ENCODE measurements around the gene PPP1R10.

DNA sequence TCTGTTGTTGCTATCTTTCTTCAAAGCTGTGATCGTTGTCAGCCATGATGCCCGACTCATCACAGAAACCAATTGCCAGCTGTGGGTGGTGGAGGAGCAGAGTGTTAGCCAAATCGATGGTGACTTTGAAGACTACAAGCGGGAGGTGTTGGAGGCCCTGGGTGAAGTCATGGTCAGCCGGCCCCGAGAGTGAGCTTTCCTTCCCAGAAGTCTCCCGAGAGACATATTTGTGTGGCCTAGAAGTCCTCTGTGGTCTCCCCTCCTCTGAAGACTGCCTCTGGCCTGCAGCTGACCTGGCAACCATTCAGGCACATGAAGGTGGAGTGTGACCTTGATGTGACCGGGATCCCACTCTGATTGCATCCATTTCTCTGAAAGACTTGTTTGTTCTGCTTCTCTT lies 26.5 kb downstream of the PPP1R10 start:
- TF ChIP-seq, protein P1, sequence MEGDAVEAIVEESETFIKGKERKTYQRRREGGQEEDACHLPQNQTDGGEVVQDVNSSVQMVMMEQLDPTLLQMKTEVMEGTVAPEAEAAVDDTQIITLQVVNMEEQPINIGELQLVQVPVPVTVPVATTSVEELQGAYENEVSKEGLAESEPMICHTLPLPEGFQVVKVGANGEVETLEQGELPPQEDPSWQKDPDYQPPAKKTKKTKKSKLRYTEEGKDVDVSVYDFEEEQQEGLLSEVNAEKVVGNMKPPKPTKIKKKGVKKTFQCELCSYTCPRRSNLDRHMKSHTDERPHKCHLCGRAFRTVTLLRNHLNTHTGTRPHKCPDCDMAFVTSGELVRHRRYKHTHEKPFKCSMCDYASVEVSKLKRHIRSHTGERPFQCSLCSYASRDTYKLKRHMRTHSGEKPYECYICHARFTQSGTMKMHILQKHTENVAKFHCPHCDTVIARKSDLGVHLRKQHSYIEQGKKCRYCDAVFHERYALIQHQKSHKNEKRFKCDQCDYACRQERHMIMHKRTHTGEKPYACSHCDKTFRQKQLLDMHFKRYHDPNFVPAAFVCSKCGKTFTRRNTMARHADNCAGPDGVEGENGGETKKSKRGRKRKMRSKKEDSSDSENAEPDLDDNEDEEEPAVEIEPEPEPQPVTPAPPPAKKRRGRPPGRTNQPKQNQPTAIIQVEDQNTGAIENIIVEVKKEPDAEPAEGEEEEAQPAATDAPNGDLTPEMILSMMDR (IDR thresholded peaks at IDR 0.05; ENCODE audit: poor library complexity) = no peak
- TF ChIP-seq EZH2phosphoT487 (IDR thresholded peaks at IDR 0.05; ENCODE audit: low read depth, severe bottlenecking, unreplicated experiment) (no peak), EZH2 (IDR thresholded peaks at IDR 0.05; ENCODE audit: borderline replicate concordance) (no peak)

Measured in hepatocyte (in vitro differentiated cells).